ENCODE results near the gene CAB39L. TPM values are rescaled to one million over a fixed set of nuclear protein-coding genes. Genes with fewer than 3 reads are reported as not detected.

Gene CAB39L
- total and polyA plus RNA-seq, 9 of the 15 experiments (the other 6 are each of a cell fraction or from before 2014, with no cell fraction given): 1.1 to 4.2 (median 2.6) TPM

DNA sequence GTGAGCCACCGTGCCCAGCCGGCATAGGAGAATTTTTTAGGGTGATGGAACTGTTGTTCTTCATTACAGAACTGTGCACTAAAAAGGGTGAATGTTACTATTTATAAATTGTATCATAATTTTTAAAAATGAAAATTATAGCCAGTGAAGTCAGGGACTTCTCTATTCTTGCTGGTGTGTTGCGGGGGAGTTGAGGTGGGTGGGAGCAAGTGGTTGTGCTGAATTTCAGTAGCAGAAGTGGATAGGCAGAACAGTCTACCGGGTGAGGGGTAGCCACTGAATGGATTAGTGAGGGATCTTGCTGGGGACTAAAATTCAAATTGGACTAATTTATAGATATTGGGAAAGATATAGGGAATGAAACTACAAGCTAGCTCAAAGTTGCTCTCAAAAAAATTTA is 74.0 kb downstream of the CAB39L start (continued):
- no peak for TF ChIP-seq CREB5 (CRISPR knock-in tag; IDR thresholded peaks at IDR 0.05)

DNA sequence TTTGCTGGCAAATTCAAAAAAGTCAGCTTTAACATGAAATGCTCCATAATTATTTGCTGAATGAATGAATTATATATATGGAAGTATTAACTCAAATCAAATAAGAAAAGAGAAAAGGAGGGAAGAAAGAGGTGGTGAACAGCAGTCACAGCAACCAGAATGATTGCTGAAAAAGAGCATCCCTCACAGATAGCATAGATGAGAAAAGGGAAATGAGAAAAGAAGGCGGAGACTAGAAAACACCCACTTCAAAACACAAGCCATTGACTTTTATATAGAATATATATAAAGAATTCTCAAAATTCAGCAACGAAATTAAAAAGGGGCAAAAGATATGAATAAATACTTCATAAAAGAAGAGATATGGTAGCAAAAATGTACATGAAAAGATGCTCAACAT is 75.2 kb downstream of the CAB39L start:
- POLR2A ChIA-PET: no interaction called here
- Histone ChIP-seq H2AFZ (ENCODE audit: low read depth, low read length) (no peak overlapping the region), H3K9me3 (replicated peaks; ENCODE audit: control insufficient read depth, insufficient read depth, low read depth, low read length) (no peaks in the 10 kb centered on the region), H3K27me3 (ENCODE audit: control insufficient read depth in 2 of 2, insufficient read depth in 2 of 2, low read length in 2 of 2) (no peaks in the 10 kb centered on the region), H3K36me3 (ENCODE audit: control insufficient read depth, insufficient read depth, low read length) (no peaks in the 10 kb centered on the region), H3K4me1 (replicated peaks in 1 of 2; ENCODE audit: control insufficient read depth in 2 of 2, insufficient read depth in 2 of 2, low read length in 2 of 2) (no peaks in the 10 kb centered on the region; a peak in 1 of 5 replicates), H3K9me1 (ENCODE audit: control insufficient read depth, insufficient read depth, low read length) (no peaks in the 10 kb centered on the region), H3K4me2 (ENCODE audit: insufficient read depth, low read length) (no peak overlapping the region), H3K4me3 (no peak overlapping the region), H3K27ac (ENCODE audit: extremely low read depth, low read depth, low read length) (no peak overlapping the region), H4K20me1 (replicated peaks; ENCODE audit: control insufficient read depth, insufficient read depth, low read length) (no peaks in the 10 kb centered on the region), H3K79me2 (ENCODE audit: control insufficient read depth, insufficient read depth, low read length) (no peaks in the 10 kb centered on the region), H3K9ac (ENCODE audit: insufficient read depth in 1 of 2, low read depth in 2 of 2, low read length in 2 of 2) (no peak overlapping the region)
- FAIRE-seq: no peak
- intact Hi-C loops (cut with micrococcal nuclease): no loop called here
- TF ChIP-seq BRD4 (IDR thresholded peaks at IDR 0.05) (no peak), HOXB6 (CRISPR knock-in tag; IDR thresholded peaks at IDR 0.05; ENCODE audit: borderline replicate concordance) (no peak), NCOA1 (IDR thresholded peaks at IDR 0.05; ENCODE audit: low read depth) (no peak), ZNF124 (CRISPR knock-in tag; IDR thresholded peaks at IDR 0.05) (no peak), PML (IDR thresholded peaks at IDR 0.05; ENCODE audit: low read length) (no peak), DIDO1 (tag; IDR thresholded peaks at IDR 0.05; ENCODE audit: low read depth) (no peak), ZBTB17 (CRISPR knock-in tag; IDR thresholded peaks at IDR 0.05) (no peak), SMARCA5 (IDR thresholded peaks at IDR 0.05) (no peak)
- TF ChIP-seq, protein P1, sequence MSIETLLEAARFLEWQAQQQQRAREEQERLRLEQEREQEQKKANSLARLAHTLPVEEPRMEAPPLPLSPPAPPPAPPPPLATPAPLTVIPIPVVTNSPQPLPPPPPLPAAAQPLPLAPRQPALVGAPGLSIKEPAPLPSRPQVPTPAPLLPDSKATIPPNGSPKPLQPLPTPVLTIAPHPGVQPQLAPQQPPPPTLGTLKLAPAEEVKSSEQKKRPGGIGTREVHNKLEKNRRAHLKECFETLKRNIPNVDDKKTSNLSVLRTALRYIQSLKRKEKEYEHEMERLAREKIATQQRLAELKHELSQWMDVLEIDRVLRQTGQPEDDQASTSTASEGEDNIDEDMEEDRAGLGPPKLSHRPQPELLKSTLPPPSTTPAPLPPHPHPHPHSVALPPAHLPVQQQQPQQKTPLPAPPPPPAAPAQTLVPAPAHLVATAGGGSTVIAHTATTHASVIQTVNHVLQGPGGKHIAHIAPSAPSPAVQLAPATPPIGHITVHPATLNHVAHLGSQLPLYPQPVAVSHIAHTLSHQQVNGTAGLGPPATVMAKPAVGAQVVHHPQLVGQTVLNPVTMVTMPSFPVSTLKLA (conservative IDR thresholded peaks at IDR 0.05): no peak
- CTCF ChIA-PET (ENCODE audit: low intra/inter-chr PET ratio): no interaction called here
- 35% methylated on average over 2 of the region's 2 CpGs for WGBS (ENCODE audit: insufficient coverage, low coverage, missing lambda C conversion rate)
- no TSS peak for BruUV-seq (replicated peaks)
- in situ Hi-C loops (cut with MboI): no loop called here
- ATAC-seq: no peak
- no peak for DNase-seq (ENCODE audit: extremely low read depth in 1 of 4, low spot score in 3 of 4)

Data from K562 (cell line).